HepG2 (cell line): ENCODE data around the gene UBR4. TPM values are rescaled to one million over a fixed set of nuclear protein-coding genes. Genes with fewer than 3 reads are reported as not detected.

Experiments
- ARNT ChIP-seq: fragments of 450-650 bp; IDR thresholded peaks from 2 replicates; pipeline ENCODE4 v1.6.1; 2017
- ATF5 ChIP-seq: sonication (generic); formaldehyde crosslinking; IDR thresholded peaks from 2 replicates; pipeline ENCODE4 v1.4.0; 2020; ENCODE audit warnings: mild to moderate bottlenecking, low read depth, missing genetic modification reagents
- BHLHE40 ChIP-seq: IDR thresholded peaks from 2 replicates; pipeline ENCODE4 v1.6.1; 2011; ENCODE audit warnings: low read length, improper control_type of control experiment
- DNMT3B ChIP-seq: conservative IDR thresholded peaks from 2 replicates; pipeline ENCODE4 v1.6.1; 2016; ENCODE audit warnings: missing biosample characterization, control low read depth
- E2F1 ChIP-seq: sonication (generic); formaldehyde crosslinking; IDR thresholded peaks from 2 replicates; pipeline ENCODE4 v1.5.0; 2020; ENCODE audit warnings: missing genetic modification reagents
- EED ChIP-seq: sonication (generic); formaldehyde crosslinking; IDR thresholded peaks from 2 replicates; pipeline ENCODE4 v1.5.0; 2020; ENCODE audit warnings: mild to moderate bottlenecking, missing genetic modification reagents
- FUBP1 ChIP-seq: sonication (generic); formaldehyde crosslinking; IDR thresholded peaks from 2 replicates; pipeline ENCODE4 v1.5.1; 2020; ENCODE audit warnings: missing genetic modification reagents, mild to moderate bottlenecking, borderline replicate concordance
- IRX3 ChIP-seq: sonication (generic); formaldehyde crosslinking; IDR thresholded peaks from 2 replicates; pipeline ENCODE4 v1.8.1; 2023; ENCODE audit warnings: mild to moderate bottlenecking, low read depth, missing genetic modification reagents, borderline replicate concordance
- MTF2 ChIP-seq: sonication (generic); formaldehyde crosslinking; IDR thresholded peaks from 2 replicates; pipeline ENCODE4 v1.5.0; 2020; ENCODE audit warnings: missing genetic modification reagents, borderline replicate concordance
- NBN ChIP-seq: fragments of 450-650 bp; conservative IDR thresholded peaks from 2 replicates; pipeline ENCODE4 v1.6.1; 2017
- NFIB ChIP-seq: sonication (generic); formaldehyde crosslinking; IDR thresholded peaks from 2 replicates; pipeline ENCODE4 v1.9.0; 2021; ENCODE audit warnings: missing genetic modification reagents, mild to moderate bottlenecking, borderline replicate concordance
- NONO ChIP-seq, 2 experiments: fragments of 450-650 bp in 1 of 2; sonication (generic) in 1 of 2; formaldehyde crosslinking in 1 of 2; IDR thresholded peaks in 1 of 2; conservative IDR thresholded peaks in 1 of 2; 2 replicates each; pipeline versions ENCODE4 v1.6.1 to v1.8.0; 2017 to 2022; ENCODE audit warnings: mild to moderate bottlenecking in 1 of 2, missing genetic modification reagents in 1 of 2, moderate library complexity in 1 of 2
- NPAS2 ChIP-seq: sonication (generic); formaldehyde crosslinking; IDR thresholded peaks from 2 replicates; pipeline ENCODE4 v1.8.0; 2022; ENCODE audit warnings: mild to moderate bottlenecking, missing genetic modification reagents, borderline replicate concordance
- NR2F2 ChIP-seq: IDR thresholded peaks from 2 replicates; pipeline ENCODE4 v1.6.1; 2012; ENCODE audit warnings: low read depth, inconsistent platforms, borderline replicate concordance
- PRDM10 ChIP-seq: sonication (generic); formaldehyde crosslinking; IDR thresholded peaks from 2 replicates; pipeline ENCODE4 v1.4.0; 2020; ENCODE audit warnings: low read depth, missing genetic modification reagents
- ZNF12 ChIP-seq: sonication (generic); formaldehyde crosslinking; IDR thresholded peaks from 2 replicates; pipeline ENCODE4 v1.5.0; 2020; ENCODE audit warnings: missing genetic modification reagents
- ZNF253 ChIP-seq: sonication (generic); formaldehyde crosslinking; IDR thresholded peaks from 2 replicates; pipeline ENCODE4 v1.8.0; 2022; ENCODE audit warnings: mild to moderate bottlenecking, missing genetic modification reagents, borderline replicate concordance
- ZNF296 ChIP-seq: sonication (generic); formaldehyde crosslinking; conservative IDR thresholded peaks from 2 replicates; pipeline ENCODE4 v1.5.0; 2020; ENCODE audit warnings: mild to moderate bottlenecking, missing genetic modification reagents
- ZNF317 ChIP-seq: sonication (generic); formaldehyde crosslinking; IDR thresholded peaks from 2 replicates; pipeline ENCODE4 v1.5.0; 2020; ENCODE audit warnings: mild to moderate bottlenecking, missing genetic modification reagents
- ZNF709 ChIP-seq: sonication (generic); formaldehyde crosslinking; IDR thresholded peaks from 2 replicates; pipeline ENCODE4 v1.5.0; 2020; ENCODE audit warnings: mild to moderate bottlenecking, missing genetic modification reagents
- ZNF773 ChIP-seq: sonication (generic); formaldehyde crosslinking; IDR thresholded peaks from 2 replicates; pipeline ENCODE4 v1.4.0; 2020; ENCODE audit warnings: missing genetic modification reagents, borderline replicate concordance
- ZSCAN21 ChIP-seq: sonication (generic); formaldehyde crosslinking; IDR thresholded peaks from 2 replicates; pipeline ENCODE4 v1.8.0; 2022; ENCODE audit warnings: mild to moderate bottlenecking, missing genetic modification reagents, moderate library complexity, borderline replicate concordance
- polyA plus RNA-seq, 8 experiments: library from polyadenylated mRNA; depleted of rRNA in 3 of 8; stranded (reverse) in 7 of 8; unstranded in 1 of 8; fragments of >200 nt; fragmentation: Illumina TruSeq in 4 of 8; extraction: Trizol in 4 of 8; gene quantifications; 2 replicates each; pipeline versions ENCODE4 v1.2.1 to v1.2.3, GENCODE V29; 2011 to 2016; ENCODE audit warnings: low read depth in 4 of 8, missing spikeins in 1 of 8, mixed read lengths in 1 of 8; ENCODE audit not compliant: insufficient read depth in 1 of 8
- total RNA-seq, 5 experiments: library from RNA; depleted of rRNA; stranded (reverse); fragments of >200 nt; fragmentation: Illumina TruSeq; extraction: Trizol; gene quantifications; 2 replicates each; pipeline ENCODE4 v1.2.3, GENCODE V29; 2016; ENCODE audit warnings: low read depth in 1 of 5

Gene UBR4
- total and polyA plus RNA-seq, 2 of the 13 experiments (the other 11 are each of a cell fraction or from before 2014, with no cell fraction given), result 59.1 to 106 TPM

GRCh38 chr1:19209439-19209989, 552 bp downstream of the UBR4 start (continued):
- TF ChIP-seq PRDM10 (CRISPR knock-in tag) (peak; percentile 86; the same call in 1 of the 2 replicates), NFIB (CRISPR knock-in tag) (no peak), MTF2 (CRISPR knock-in tag) (no peak), NBN (no peak), IRX3 (CRISPR knock-in tag) (no peak), BHLHE40 (0 out of 2 replicates have a peak, but pooled peaks have one; percentile 10), FUBP1 (no peak), NONO (IDR thresholded peaks at IDR 0.05) (no peak), NONO (CRISPR knock-in tag; conservative IDR thresholded peaks at IDR 0.05) (no peak), ZNF773 (CRISPR knock-in tag) (no peak), ZNF296 (CRISPR knock-in tag) (no peak), ATF5 (CRISPR knock-in tag) (0 out of 2 replicates have a peak, but pooled peaks have one; percentile 50), ZNF709 (CRISPR knock-in tag) (no peak), ZNF317 (CRISPR knock-in tag) (no peak), ZNF253 (CRISPR knock-in tag) (no peak), NR2F2 (no peak), ARNT (no peak), EED (CRISPR knock-in tag) (no peak), ZNF12 (CRISPR knock-in tag) (no peak), NPAS2 (0 out of 2 replicates have a peak, but pooled peaks have one; percentile 68), ZSCAN21 (CRISPR knock-in tag) (no peak), E2F1 (CRISPR knock-in tag) (no peak), DNMT3B (CRISPR knock-in tag) (0 out of 2 replicates have a peak, but pooled peaks have one; percentile 55)
